ENCODE results near the gene CHM. TPM values are rescaled to one million over a fixed set of nuclear protein-coding genes. Genes with fewer than 3 reads are reported as not detected.
"Not testable (repeated sequence)": the region's sequence is repeated elsewhere in the genome, so short reads cannot be mapped to it uniquely, and the experiment has no call there.

CHM gene
- total RNA-seq, 1 experiment from 2014 or later = 18.1 TPM

DNA sequence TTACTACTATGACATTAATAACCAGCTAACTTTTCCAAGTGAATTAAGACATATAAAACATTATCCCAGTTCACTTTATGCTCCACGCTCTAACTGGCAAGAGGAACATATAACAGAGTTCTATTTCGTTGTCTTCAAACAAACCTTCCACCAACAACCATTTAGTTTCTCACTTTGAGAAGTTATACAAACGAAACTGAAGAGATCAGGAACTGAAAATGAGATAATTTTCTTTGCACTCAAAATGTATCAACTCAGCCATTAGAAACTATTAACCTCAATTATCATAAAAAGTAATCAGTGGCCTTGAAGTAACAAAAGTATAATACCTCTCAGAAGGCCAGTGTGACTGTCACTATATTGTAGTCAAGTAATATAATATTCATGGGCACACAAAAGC, 70.1 kb downstream of the CHM start:
- CTCF ChIA-PET = no interaction called here
- H3K36me3 Mint-ChIP-seq = peaks cover 41% of the 10 kb centered on the region
- POLR2A ChIA-PET = no interaction called here
- TF ChIP-seq USF2 (CRISPR knock-in tag; IDR thresholded peaks at IDR 0.05) (no peak), FOXP1 (CRISPR knock-in tag; IDR thresholded peaks at IDR 0.05; ENCODE audit: borderline replicate concordance) (no peak), ELF4 (CRISPR knock-in tag; IDR thresholded peaks at IDR 0.05; ENCODE audit: low read depth) (no peak), MYBL2 (CRISPR knock-in tag; IDR thresholded peaks at IDR 0.05) (no peak), OVOL2 (CRISPR knock-in tag; IDR thresholded peaks at IDR 0.05; ENCODE audit: borderline replicate concordance) (no peak), NFYB (CRISPR knock-in tag; conservative IDR thresholded peaks at IDR 0.05; ENCODE audit: low read depth) (no peak)
- TF ChIP-seq, protein P1, sequence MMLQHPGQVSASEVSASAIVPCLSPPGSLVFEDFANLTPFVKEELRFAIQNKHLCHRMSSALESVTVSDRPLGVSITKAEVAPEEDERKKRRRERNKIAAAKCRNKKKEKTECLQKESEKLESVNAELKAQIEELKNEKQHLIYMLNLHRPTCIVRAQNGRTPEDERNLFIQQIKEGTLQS (CRISPR knock-in tag; conservative IDR thresholded peaks at IDR 0.05) = no peak
- TF ChIP-seq, protein P2, sequence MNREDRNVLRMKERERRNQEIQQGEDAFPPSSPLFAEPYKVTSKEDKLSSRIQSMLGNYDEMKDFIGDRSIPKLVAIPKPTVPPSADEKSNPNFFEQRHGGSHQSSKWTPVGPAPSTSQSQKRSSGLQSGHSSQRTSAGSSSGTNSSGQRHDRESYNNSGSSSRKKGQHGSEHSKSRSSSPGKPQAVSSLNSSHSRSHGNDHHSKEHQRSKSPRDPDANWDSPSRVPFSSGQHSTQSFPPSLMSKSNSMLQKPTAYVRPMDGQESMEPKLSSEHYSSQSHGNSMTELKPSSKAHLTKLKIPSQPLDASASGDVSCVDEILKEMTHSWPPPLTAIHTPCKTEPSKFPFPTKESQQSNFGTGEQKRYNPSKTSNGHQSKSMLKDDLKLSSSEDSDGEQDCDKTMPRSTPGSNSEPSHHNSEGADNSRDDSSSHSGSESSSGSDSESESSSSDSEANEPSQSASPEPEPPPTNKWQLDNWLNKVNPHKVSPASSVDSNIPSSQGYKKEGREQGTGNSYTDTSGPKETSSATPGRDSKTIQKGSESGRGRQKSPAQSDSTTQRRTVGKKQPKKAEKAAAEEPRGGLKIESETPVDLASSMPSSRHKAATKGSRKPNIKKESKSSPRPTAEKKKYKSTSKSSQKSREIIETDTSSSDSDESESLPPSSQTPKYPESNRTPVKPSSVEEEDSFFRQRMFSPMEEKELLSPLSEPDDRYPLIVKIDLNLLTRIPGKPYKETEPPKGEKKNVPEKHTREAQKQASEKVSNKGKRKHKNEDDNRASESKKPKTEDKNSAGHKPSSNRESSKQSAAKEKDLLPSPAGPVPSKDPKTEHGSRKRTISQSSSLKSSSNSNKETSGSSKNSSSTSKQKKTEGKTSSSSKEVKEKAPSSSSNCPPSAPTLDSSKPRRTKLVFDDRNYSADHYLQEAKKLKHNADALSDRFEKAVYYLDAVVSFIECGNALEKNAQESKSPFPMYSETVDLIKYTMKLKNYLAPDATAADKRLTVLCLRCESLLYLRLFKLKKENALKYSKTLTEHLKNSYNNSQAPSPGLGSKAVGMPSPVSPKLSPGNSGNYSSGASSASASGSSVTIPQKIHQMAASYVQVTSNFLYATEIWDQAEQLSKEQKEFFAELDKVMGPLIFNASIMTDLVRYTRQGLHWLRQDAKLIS (CRISPR knock-in tag; IDR thresholded peaks at IDR 0.05; ENCODE audit: borderline replicate concordance) = no peak
- no peak overlapping the region for H3K27ac Mint-ChIP-seq
- no peaks in the 10 kb centered on the region; the same call in 1 of the 2 replicates for H3K4me1 Mint-ChIP-seq
- H3K9me3 Mint-ChIP-seq = no peaks in the 10 kb centered on the region; the same call in 1 of the 2 replicates
- no peak overlapping the region for H3K4me3 Mint-ChIP-seq
- DNase-seq (ENCODE audit: low spot score) (no peak), ATAC-seq (no peak)
- no peaks in the 10 kb centered on the region for H3K27me3 Mint-ChIP-seq (ENCODE audit: low read depth)

GRCh38 chrX:85972351-85972750, 75.0 kb downstream of the CHM start:
- DNase-seq (ENCODE audit: low spot score); H3K9me3 Mint-ChIP-seq; CTCF ChIA-PET; ATAC-seq; H3K27me3 Mint-ChIP-seq (ENCODE audit: low read depth); H3K4me1 Mint-ChIP-seq; H3K4me3 Mint-ChIP-seq; H3K27ac Mint-ChIP-seq; POLR2A ChIA-PET: not testable (repeated sequence)
- peaks cover 37% of the 10 kb centered on the region for H3K36me3 Mint-ChIP-seq

DNA sequence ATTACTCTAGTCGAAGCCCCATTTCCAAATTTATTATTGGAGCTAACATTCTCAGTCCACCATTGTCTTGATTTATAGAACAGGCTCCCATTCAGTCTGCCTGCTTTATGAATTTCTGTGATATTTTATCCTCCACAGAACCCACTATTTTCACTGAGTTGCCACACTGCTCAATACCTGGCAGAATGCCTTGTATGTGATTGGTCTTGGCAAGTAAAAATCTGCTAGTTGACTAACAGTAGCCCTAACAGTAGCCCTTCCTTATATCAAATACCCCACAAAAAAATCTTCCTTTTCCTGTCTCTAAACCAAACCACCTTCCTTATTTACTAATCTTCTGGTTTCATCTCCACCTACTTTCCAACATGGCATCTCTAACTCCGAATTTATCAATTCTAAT, 82.6 kb downstream of the CHM start:
- no peak overlapping the region for H3K27ac Mint-ChIP-seq
- H3K9me3 Mint-ChIP-seq = no peaks in the 10 kb centered on the region
- no peak for ATAC-seq
- no peaks in the 10 kb centered on the region for H3K27me3 Mint-ChIP-seq (ENCODE audit: low read depth)
- ChIA-PET CTCF (no interaction called here), POLR2A (no interaction called here)
- no peak overlapping the region for H3K4me3 Mint-ChIP-seq
- H3K4me1 Mint-ChIP-seq = no peaks in the 10 kb centered on the region; the same call in 1 of the 2 replicates
- H3K36me3 Mint-ChIP-seq = no peaks in the 10 kb centered on the region
- no peak for DNase-seq (ENCODE audit: low spot score)
- TF ChIP-seq, protein P3, sequence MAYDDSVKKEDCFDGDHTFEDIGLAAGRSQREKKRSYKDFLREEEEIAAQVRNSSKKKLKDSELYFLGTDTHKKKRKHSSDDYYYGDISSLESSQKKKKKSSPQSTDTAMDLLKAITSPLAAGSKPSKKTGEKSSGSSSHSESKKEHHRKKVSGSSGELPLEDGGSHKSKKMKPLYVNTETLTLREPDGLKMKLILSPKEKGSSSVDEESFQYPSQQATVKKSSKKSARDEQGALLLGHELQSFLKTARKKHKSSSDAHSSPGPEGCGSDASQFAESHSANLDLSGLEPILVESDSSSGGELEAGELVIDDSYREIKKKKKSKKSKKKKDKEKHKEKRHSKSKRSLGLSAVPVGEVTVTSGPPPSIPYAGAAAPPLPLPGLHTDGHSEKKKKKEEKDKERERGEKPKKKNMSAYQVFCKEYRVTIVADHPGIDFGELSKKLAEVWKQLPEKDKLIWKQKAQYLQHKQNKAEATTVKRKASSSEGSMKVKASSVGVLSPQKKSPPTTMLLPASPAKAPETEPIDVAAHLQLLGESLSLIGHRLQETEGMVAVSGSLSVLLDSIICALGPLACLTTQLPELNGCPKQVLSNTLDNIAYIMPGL (CRISPR knock-in tag; IDR thresholded peaks at IDR 0.05) = no peak
- no peak for TF ChIP-seq E2F1 (CRISPR knock-in tag; IDR thresholded peaks at IDR 0.05)
- TF ChIP-seq RELA (CRISPR knock-in tag; IDR thresholded peaks at IDR 0.05; ENCODE audit: borderline replicate concordance) = no peak
- no peak for TF ChIP-seq E2F5 (CRISPR knock-in tag; IDR thresholded peaks at IDR 0.05)
- no peak for TF ChIP-seq TCF7 (CRISPR knock-in tag; IDR thresholded peaks at IDR 0.05; ENCODE audit: low read depth)
- TF ChIP-seq OVOL2 (CRISPR knock-in tag; IDR thresholded peaks at IDR 0.05; ENCODE audit: borderline replicate concordance) = no peak
- TF ChIP-seq, protein P4, sequence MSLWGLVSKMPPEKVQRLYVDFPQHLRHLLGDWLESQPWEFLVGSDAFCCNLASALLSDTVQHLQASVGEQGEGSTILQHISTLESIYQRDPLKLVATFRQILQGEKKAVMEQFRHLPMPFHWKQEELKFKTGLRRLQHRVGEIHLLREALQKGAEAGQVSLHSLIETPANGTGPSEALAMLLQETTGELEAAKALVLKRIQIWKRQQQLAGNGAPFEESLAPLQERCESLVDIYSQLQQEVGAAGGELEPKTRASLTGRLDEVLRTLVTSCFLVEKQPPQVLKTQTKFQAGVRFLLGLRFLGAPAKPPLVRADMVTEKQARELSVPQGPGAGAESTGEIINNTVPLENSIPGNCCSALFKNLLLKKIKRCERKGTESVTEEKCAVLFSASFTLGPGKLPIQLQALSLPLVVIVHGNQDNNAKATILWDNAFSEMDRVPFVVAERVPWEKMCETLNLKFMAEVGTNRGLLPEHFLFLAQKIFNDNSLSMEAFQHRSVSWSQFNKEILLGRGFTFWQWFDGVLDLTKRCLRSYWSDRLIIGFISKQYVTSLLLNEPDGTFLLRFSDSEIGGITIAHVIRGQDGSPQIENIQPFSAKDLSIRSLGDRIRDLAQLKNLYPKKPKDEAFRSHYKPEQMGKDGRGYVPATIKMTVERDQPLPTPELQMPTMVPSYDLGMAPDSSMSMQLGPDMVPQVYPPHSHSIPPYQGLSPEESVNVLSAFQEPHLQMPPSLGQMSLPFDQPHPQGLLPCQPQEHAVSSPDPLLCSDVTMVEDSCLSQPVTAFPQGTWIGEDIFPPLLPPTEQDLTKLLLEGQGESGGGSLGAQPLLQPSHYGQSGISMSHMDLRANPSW (CRISPR knock-in tag; conservative IDR thresholded peaks at IDR 0.05; ENCODE audit: low read depth) = no peak
- no peak for TF ChIP-seq GRHL2 (CRISPR knock-in tag; IDR thresholded peaks at IDR 0.05; ENCODE audit: insufficient replicate concordance, severe bottlenecking)
- TF ChIP-seq ZNF281 (CRISPR knock-in tag; IDR thresholded peaks at IDR 0.05) = no peak

Measured in WTC11 (cell line).